HCT116 (cell line): Measurements from ENCODE around the gene ESR1. TPM values are rescaled to one million over a fixed set of nuclear protein-coding genes. Genes with fewer than 3 reads are reported as not detected.

ENCODE experiments used
- ATAC-seq: fragments of 200-7000 bp; cut with Tn5 transposase; 2 replicates; pipeline ENCODE4 v1.9.1; 2020; ENCODE audit warnings: mild to moderate bottlenecking, moderate library complexity
- BruUV-seq: library from RNA; stranded (reverse); fragments of 400-500 nt; replicated peaks from 2 replicates; lab custom pipeline; 2021; lab: Mats Ljungman, UMichigan
- CTCF ChIA-PET: fragments of 300-600 bp; sonication (Branson Sonifier 250); formaldehyde crosslinking; loops from one replicate; lab custom pipeline; 2021; ENCODE audit warnings: antibody characterized with exemption; lab: Charles Lee
- POLR2A ChIA-PET: fragments of 300-600, 350-600 bp; sonication (Branson Sonifier 250); formaldehyde crosslinking; loops from one replicate; lab custom pipeline; 2021; ENCODE audit warnings: antibody characterized with exemption; lab: Charles Lee
- RAD21 ChIA-PET, 2 experiments: fragments of 300-600 bp; sonication (Branson Sonifier 250); formaldehyde crosslinking; loops; one replicate each; lab custom pipeline; 2023; ENCODE audit warnings: low total read pairs in 2 of 2; ENCODE audit not compliant: uncharacterized antibody in 2 of 2, unreplicated experiment in 2 of 2, low non-redundant PET in 1 of 2; lab: Charles Lee
- DNase-seq: peaks from one replicate; pipeline ENCODE4 v3.0.0-alpha.2; 2010; ENCODE audit warnings: low read depth, low spot score
- H2AFZ ChIP-seq: fragments of 200-600 bp; shearing (Covaris generic), sonication (generic); 2 replicates; pipeline ENCODE4 v1.6.1; 2017; ENCODE audit warnings: low read depth, mixed run types, mixed read lengths, antibody characterized with exemption, low read length; ENCODE audit not compliant: poor library complexity, severe bottlenecking
- H3K27ac ChIP-seq: 2 replicates; pipeline ENCODE4 v1.5.1; 2012; ENCODE audit warnings: low read depth, low read length
- H3K27me3 ChIP-seq: fragments of 200-600 bp; sonication (generic); 2 replicates; pipeline ENCODE4 v1.6.1; 2016; ENCODE audit warnings: mixed run types, low read length, mixed read lengths; ENCODE audit not compliant: insufficient read depth
- H3K36me3 ChIP-seq, 2 experiments: fragments of 200-500 bp in 1 of 2; fragments of 200-600 bp in 1 of 2; sonication (Bioruptor generic) in 1 of 2; sonication (generic) in 1 of 2; 2 replicates each; pipeline versions ENCODE4 v1.5.1 to v1.6.1; 2014 to 2016; ENCODE audit warnings: low read length in 2 of 2, inconsistent platforms in 1 of 2, mixed read lengths in 1 of 2, mixed run types in 1 of 2; ENCODE audit not compliant: insufficient read depth in 2 of 2, control insufficient read depth in 1 of 2
- H3K4me1 ChIP-seq, 2 experiments: fragments of 200-600 bp in 1 of 2; sonication (generic) in 1 of 2; 2 replicates each; pipeline versions ENCODE4 v1.5.1 to v1.6.1; 2012 to 2017; ENCODE audit warnings: low read length in 2 of 2, inconsistent platforms in 1 of 2, mild to moderate bottlenecking in 1 of 2, mixed read lengths in 1 of 2, mixed run types in 1 of 2, moderate library complexity in 1 of 2; ENCODE audit not compliant: insufficient read depth in 2 of 2, control insufficient read depth in 1 of 2
- H3K4me2 ChIP-seq: fragments of 200-600 bp; sonication (generic); 2 replicates; pipeline ENCODE4 v1.6.1; 2017; ENCODE audit warnings: mixed run types, low read length, mixed read lengths
- H3K4me3 ChIP-seq, 2 experiments: fragments of 200-600 bp in 1 of 2; sonication (generic) in 1 of 2; replicated peaks in 1 of 2; 2 replicates each; pipeline ENCODE4 v1.5.1; 2011 to 2016; ENCODE audit warnings: low read length in 2 of 2, control low read depth in 1 of 2, low read depth in 1 of 2, mild to moderate bottlenecking in 1 of 2, mixed read lengths in 1 of 2, mixed run types in 1 of 2
- H3K79me2 ChIP-seq: fragments of 200-600 bp; sonication (generic); 2 replicates; pipeline ENCODE4 v1.6.1; 2017; ENCODE audit warnings: mild to moderate bottlenecking, mixed run types, low read length, moderate library complexity, mixed read lengths; ENCODE audit not compliant: insufficient read depth
- H3K9ac ChIP-seq: fragments of 200-600 bp; sonication (generic); 2 replicates; pipeline ENCODE4 v1.6.1; 2016; ENCODE audit warnings: low read length, mixed read lengths
- H3K9me2 ChIP-seq: fragments of 200-600 bp; sonication (generic), shearing (Covaris generic); 2 replicates; pipeline ENCODE4 v1.6.1; 2017; ENCODE audit warnings: mixed run types, mild to moderate bottlenecking, moderate library complexity; ENCODE audit not compliant: insufficient read depth
- H3K9me3 ChIP-seq, 2 experiments: fragments of 200-500 bp in 1 of 2; fragments of 200-600 bp in 1 of 2; sonication (Bioruptor generic) in 1 of 2; sonication (generic) in 1 of 2; 2 replicates each; pipeline ENCODE4 v1.6.1; 2014 to 2017; ENCODE audit warnings: low read length in 2 of 2, mixed read lengths in 2 of 2, inconsistent platforms in 1 of 2, low read depth in 1 of 2, mild to moderate bottlenecking in 1 of 2, mixed run types in 1 of 2, moderate library complexity in 1 of 2; ENCODE audit not compliant: control insufficient read depth in 1 of 2, insufficient read depth in 1 of 2
- H4K20me1 ChIP-seq: fragments of 200-600 bp; sonication (generic), shearing (Covaris generic); 2 replicates; pipeline ENCODE4 v1.6.1; 2017; ENCODE audit warnings: mixed run types, mild to moderate bottlenecking, moderate library complexity; ENCODE audit not compliant: insufficient read depth
- ATF3 ChIP-seq: IDR thresholded peaks from 2 replicates; pipeline ENCODE4 v1.6.1; 2012
- CBX3 ChIP-seq: IDR thresholded peaks from 2 replicates; pipeline ENCODE4 v1.6.1; 2012; ENCODE audit warnings: low read depth
- CEBPB ChIP-seq: IDR thresholded peaks from 2 replicates; pipeline ENCODE4 v1.6.1; 2012; ENCODE audit warnings: low read depth
- CTCF ChIP-seq, 3 experiments: fragments of 200-600 bp in 1 of 3; sonication (generic) in 1 of 3; IDR thresholded peaks in 2 of 3; conservative IDR thresholded peaks in 1 of 3; 2 replicates each; pipeline ENCODE4 v1.5.1; 2012 to 2017; ENCODE audit warnings: low read depth in 2 of 3, low read length in 2 of 3, antibody characterized with exemption in 1 of 3, borderline replicate concordance in 1 of 3, control low read depth in 1 of 3, mild to moderate bottlenecking in 1 of 3, mixed read lengths in 1 of 3, mixed run types in 1 of 3, moderate library complexity in 1 of 3; ENCODE audit not compliant: insufficient read depth in 1 of 3
- EGR1 ChIP-seq: IDR thresholded peaks from 2 replicates; pipeline ENCODE4 v1.6.1; 2012; ENCODE audit warnings: low read depth
- ELF1 ChIP-seq: IDR thresholded peaks from 2 replicates; pipeline ENCODE4 v1.6.1; 2012; ENCODE audit warnings: low read depth, borderline replicate concordance
- FOSL1 ChIP-seq: IDR thresholded peaks from 2 replicates; pipeline ENCODE4 v1.6.1; 2012; ENCODE audit warnings: low read depth
- JUND ChIP-seq: IDR thresholded peaks from 2 replicates; pipeline ENCODE4 v1.6.1; 2012
- POLR2A ChIP-seq: IDR thresholded peaks from 2 replicates; pipeline ENCODE4 v1.7.0; 2011; ENCODE audit warnings: borderline replicate concordance; ENCODE audit not compliant: insufficient read depth, insufficient read length; ENCODE audit errors: extremely low read depth
- POLR2AphosphoS5 ChIP-seq: IDR thresholded peaks from 2 replicates; pipeline ENCODE4 v1.6.1; 2011; ENCODE audit warnings: mild to moderate bottlenecking, low read depth, low read length, moderate library complexity
- REST ChIP-seq: IDR thresholded peaks from 2 replicates; pipeline ENCODE4 v1.6.1; 2012; ENCODE audit warnings: low read depth
- SIN3A ChIP-seq: IDR thresholded peaks from 2 replicates; pipeline ENCODE4 v1.6.1; 2012; ENCODE audit warnings: low read depth
- SP1 ChIP-seq: IDR thresholded peaks from 2 replicates; pipeline ENCODE4 v1.6.1; 2012; ENCODE audit warnings: low read depth
- SRF ChIP-seq: IDR thresholded peaks from 2 replicates; pipeline ENCODE4 v1.6.1; 2012; ENCODE audit warnings: low read depth
- TCF7L2 ChIP-seq: IDR thresholded peaks from 2 replicates; pipeline ENCODE4 v1.7.0; 2011; ENCODE audit warnings: borderline replicate concordance, inconsistent platforms; ENCODE audit not compliant: insufficient read depth, insufficient read length; ENCODE audit errors: extremely low read depth
- YY1 ChIP-seq: IDR thresholded peaks from 2 replicates; pipeline ENCODE4 v1.6.1; 2011; ENCODE audit warnings: low read length, low read depth, moderate library complexity, mild to moderate bottlenecking; ENCODE audit not compliant: insufficient replicate concordance; ENCODE audit errors: extremely low read depth
- ZFX ChIP-seq: fragments of 450-650 bp; IDR thresholded peaks from 2 replicates; pipeline ENCODE4 v1.6.1; 2017
- ZNF274 ChIP-seq: fragments of 200-500 bp; sonication (Bioruptor generic); IDR thresholded peaks from 2 replicates; pipeline ENCODE4 v1.6.1; 2014; ENCODE audit warnings: mild to moderate bottlenecking, low read depth, low read length, inconsistent platforms
- intact Hi-C: fragments of 100-400 bp; cut with micrococcal nuclease; formaldehyde crosslinking; loops from 2 replicates; pipeline ENCODE4 v1.10.0; 2022
- total RNA-seq: library from RNA; stranded (reverse); gene quantifications from one replicate; pipeline ENCODE4 v1.2.1, GENCODE V29; 2021; ENCODE audit not compliant: unreplicated experiment
- TF ChIP-seq, protein P1 (sequence below): IDR thresholded peaks from 2 replicates; pipeline ENCODE4 v1.6.1; 2011; ENCODE audit warnings: mild to moderate bottlenecking, low read length, moderate library complexity; ENCODE audit not compliant: insufficient replicate concordance; ENCODE audit errors: extremely low read depth

The ESR1 gene
- total RNA-seq, 1 experiment from 2014 or later: 0.17 TPM

GRCh38 chr6:152170702-152171667 is 363.5 kb downstream of the ESR1 start:
- Histone ChIP-seq H3K4me1 (no peaks in the 10 kb centered on the region), H3K9me2 (no peaks in the 10 kb centered on the region), H4K20me1 (no peaks in the 10 kb centered on the region), H3K9me3 (no peaks in the 10 kb centered on the region), H3K4me3 (no peak overlapping the region), H3K79me2 (no peaks in the 10 kb centered on the region), H3K27ac (no peak overlapping the region), H3K27me3 (no peaks in the 10 kb centered on the region), H3K4me2 (no peak overlapping the region), H3K9ac (no peak overlapping the region), H2AFZ (no peak overlapping the region), H3K36me3 (no peaks in the 10 kb centered on the region)
- BruUV-seq: no TSS peak
- DNase-seq (no peak), ATAC-seq (no peak)
- CTCF ChIA-PET: no interaction called here
- RAD21 ChIA-PET: no interaction called here
- POLR2A ChIA-PET: no interaction called here
- intact Hi-C loops: no loop called here
- no peak for TF ChIP-seq POLR2AphosphoS5
- TF ChIP-seq CBX3: no peak
- TF ChIP-seq CTCF (IDR thresholded peaks at IDR 0.05 in 2 of 3, conservative IDR thresholded peaks at IDR 0.05 in 1 of 3; ENCODE audit: borderline replicate concordance in 1 of 3, insufficient read depth in 1 of 3, low read depth in 2 of 3, low read length in 2 of 3): no peak
- TF ChIP-seq TCF7L2: no peak
- TF ChIP-seq SIN3A: no peak
- no peak for TF ChIP-seq ZFX
- no peak for TF ChIP-seq FOSL1
- no peak for TF ChIP-seq ELF1
- no peak for TF ChIP-seq JUND
- no peak for TF ChIP-seq EGR1
- TF ChIP-seq CEBPB: no peak
- no peak for TF ChIP-seq SP1
- TF ChIP-seq POLR2A: no peak
- TF ChIP-seq REST: no peak
- TF ChIP-seq ATF3: no peak
- TF ChIP-seq YY1: no peak
- TF ChIP-seq ZNF274: no peak
- TF ChIP-seq, protein P1, sequence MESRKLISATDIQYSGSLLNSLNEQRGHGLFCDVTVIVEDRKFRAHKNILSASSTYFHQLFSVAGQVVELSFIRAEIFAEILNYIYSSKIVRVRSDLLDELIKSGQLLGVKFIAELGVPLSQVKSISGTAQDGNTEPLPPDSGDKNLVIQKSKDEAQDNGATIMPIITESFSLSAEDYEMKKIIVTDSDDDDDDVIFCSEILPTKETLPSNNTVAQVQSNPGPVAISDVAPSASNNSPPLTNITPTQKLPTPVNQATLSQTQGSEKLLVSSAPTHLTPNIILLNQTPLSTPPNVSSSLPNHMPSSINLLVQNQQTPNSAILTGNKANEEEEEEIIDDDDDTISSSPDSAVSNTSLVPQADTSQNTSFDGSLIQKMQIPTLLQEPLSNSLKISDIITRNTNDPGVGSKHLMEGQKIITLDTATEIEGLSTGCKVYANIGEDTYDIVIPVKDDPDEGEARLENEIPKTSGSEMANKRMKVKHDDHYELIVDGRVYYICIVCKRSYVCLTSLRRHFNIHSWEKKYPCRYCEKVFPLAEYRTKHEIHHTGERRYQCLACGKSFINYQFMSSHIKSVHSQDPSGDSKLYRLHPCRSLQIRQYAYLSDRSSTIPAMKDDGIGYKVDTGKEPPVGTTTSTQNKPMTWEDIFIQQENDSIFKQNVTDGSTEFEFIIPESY: no peak
- no peak for TF ChIP-seq SRF
